Stomach smooth muscle (tissue), 2 donors: ENCODE data around the gene ARL6IP1.
A peak's percentile ranks its signal among the peaks of the same experiment; 100 is the strongest.

Experiments used
- H3K27ac ChIP-seq: one replicate; pipeline ENCODE4 v1.7.0; 2013; ENCODE audit warnings: mild to moderate bottlenecking, low read length, inconsistent platforms
- H3K27me3 ChIP-seq, 2 donors: one replicate each; pipeline ENCODE4 v1.7.0; 2013; ENCODE audit warnings: low read length in 2 of 2; ENCODE audit not compliant: insufficient read depth in 2 of 2, control insufficient read depth in 1 of 2
- H3K36me3 ChIP-seq, 2 donors: one replicate each; pipeline ENCODE4 v1.7.0; 2013; ENCODE audit warnings: low read length in 2 of 2; ENCODE audit not compliant: control insufficient read depth in 2 of 2, insufficient read depth in 2 of 2
- H3K4me1 ChIP-seq: one replicate; pipeline ENCODE4 v1.7.0; 2013; ENCODE audit warnings: low read length; ENCODE audit not compliant: control insufficient read depth, insufficient read depth
- H3K4me3 ChIP-seq, 2 donors: one replicate each; pipeline ENCODE4 v1.7.0; 2013; ENCODE audit warnings: low read length in 2 of 2
- H3K9ac ChIP-seq, 2 donors: one replicate each; pipeline ENCODE4 v1.7.0; 2013; ENCODE audit warnings: low read length in 2 of 2, mild to moderate bottlenecking in 1 of 2
- H3K9me3 ChIP-seq, 2 donors: one replicate each; pipeline ENCODE4 v1.7.0; 2013; ENCODE audit warnings: low read length in 2 of 2; ENCODE audit not compliant: control insufficient read depth in 2 of 2
- donor health status: healthy.
- donor health status: Pancreatic carcinoma.

ARL6IP1 gene

DNA sequence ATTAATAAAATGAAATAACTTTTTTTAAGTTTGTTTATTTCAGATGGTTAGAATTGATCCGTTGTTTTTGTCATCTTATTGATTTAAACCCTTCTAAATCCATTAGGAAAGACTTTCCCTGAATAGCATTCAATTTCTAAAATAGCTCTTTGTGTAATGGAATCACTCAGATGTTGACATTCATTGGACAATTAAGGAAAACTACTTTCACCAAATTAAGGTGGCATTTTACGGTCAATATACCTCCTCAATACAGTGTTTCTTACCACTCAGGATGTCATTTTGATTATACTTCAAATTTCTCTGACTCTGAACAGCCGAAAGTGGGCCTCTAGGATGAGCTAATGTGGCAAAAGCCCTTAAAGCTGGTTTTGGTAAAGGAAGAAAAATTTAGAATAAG lies 1.8 kb downstream of the ARL6IP1 start:
- no peak overlapping the region for H3K27ac ChIP-seq
- no peak overlapping the region for H3K4me3 ChIP-seq
- H3K4me1 ChIP-seq = peaks cover 14% of the 10 kb centered on the region
- no peaks in the 10 kb centered on the region for H3K9me3 ChIP-seq
- H3K9ac ChIP-seq = peak overlapping the region in 1 of 2 donors; percentile 91
- peaks cover 5 to 12% of the 10 kb centered on the region in 2 donors for H3K36me3 ChIP-seq
- H3K27me3 ChIP-seq = no peaks in the 10 kb centered on the region

DNA sequence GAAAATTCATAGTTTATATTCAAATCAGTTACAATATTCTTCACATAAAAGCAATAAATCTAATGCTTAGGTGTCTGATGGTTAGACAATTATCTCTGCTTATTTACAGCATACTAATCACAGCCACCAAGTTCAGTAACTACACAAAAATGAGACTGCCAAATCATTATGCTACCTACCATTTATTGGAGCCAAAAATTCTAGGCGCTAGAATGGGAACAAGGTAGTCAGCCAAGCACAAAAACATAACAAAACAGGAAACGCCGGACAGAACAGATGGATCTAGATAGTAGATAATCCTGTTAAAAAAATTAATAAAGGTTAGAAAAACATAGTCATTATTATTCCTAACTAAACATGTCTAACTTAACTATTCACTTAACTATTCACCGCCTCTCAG lies 3.6 kb downstream of the ARL6IP1 start:
- H3K36me3 ChIP-seq = peaks cover 19 to 25% of the 10 kb centered on the region in 2 donors
- no peak overlapping the region for H3K27ac ChIP-seq

DNA sequence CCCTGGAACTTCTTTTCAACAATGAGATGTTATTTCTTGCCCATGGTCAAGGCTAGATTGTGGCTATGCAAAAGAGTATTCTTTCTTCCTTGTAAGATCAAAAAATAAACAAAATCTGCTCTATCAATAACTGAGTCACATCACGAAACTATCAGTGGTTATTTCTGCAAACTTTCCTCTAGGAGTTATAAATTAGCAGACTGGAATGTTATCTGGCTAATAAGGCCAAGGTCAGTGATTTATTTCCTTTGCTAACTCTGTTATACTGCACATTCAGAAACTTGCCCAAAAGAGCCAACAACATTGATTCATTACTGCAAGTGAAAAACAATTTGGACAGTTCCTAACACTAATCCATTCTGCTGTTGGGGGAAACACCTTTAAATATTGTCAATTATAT lies 5.0 kb downstream of the ARL6IP1 start:
- Histone ChIP-seq H3K27me3 (no peaks in the 10 kb centered on the region), H3K4me3 (no peak overlapping the region), H3K4me1 (peaks cover 9% of the 10 kb centered on the region), H3K36me3 (peaks cover 19 to 26% of the 10 kb centered on the region in 2 donors), H3K9ac (no peak overlapping the region), H3K27ac (no peak overlapping the region), H3K9me3 (no peaks in the 10 kb centered on the region)

More for the DNA sequence above, 3.6 kb downstream of the ARL6IP1 start:
- Histone ChIP-seq H3K9me3 (no peaks in the 10 kb centered on the region), H3K9ac (no peak overlapping the region), H3K4me1 (peaks cover 14% of the 10 kb centered on the region), H3K4me3 (no peak overlapping the region), H3K27me3 (no peaks in the 10 kb centered on the region)

DNA sequence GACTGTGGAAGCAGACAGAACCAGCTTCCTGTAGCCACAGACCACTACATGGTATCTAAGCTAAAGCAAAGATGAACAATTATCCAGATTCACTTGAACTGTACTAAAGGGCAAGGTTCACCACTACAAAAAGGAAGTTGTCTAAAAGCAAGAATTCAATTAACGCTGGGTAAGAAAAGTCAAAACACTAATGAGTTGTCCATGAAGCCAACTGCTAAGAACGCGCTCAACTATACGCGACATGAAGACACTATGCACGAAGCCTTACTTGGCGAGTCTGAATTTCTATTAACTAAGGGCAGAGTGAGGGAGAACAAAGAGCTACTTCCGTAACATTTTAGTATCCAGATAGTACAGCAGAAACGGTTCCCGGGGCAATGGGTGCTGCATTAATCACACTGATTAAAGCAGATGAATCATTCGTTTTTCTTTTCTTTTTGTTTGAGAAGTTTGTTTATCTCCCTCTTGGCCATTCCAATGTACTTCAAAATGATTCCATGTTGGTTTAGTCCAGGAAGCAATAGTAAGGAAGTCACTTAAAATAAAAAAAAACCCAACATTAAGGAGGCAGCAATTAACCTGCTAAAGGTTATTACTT lies 8.4 kb downstream of the ARL6IP1 start:
- Histone ChIP-seq H3K27ac (no peak overlapping the region), H3K27me3 (no peaks in the 10 kb centered on the region), H3K9ac (no peak overlapping the region), H3K4me1 (peaks cover 13% of the 10 kb centered on the region), H3K36me3 (peaks cover 19 to 32% of the 10 kb centered on the region in 2 donors), H3K9me3 (no peaks in the 10 kb centered on the region), H3K4me3 (no peak overlapping the region)

DNA sequence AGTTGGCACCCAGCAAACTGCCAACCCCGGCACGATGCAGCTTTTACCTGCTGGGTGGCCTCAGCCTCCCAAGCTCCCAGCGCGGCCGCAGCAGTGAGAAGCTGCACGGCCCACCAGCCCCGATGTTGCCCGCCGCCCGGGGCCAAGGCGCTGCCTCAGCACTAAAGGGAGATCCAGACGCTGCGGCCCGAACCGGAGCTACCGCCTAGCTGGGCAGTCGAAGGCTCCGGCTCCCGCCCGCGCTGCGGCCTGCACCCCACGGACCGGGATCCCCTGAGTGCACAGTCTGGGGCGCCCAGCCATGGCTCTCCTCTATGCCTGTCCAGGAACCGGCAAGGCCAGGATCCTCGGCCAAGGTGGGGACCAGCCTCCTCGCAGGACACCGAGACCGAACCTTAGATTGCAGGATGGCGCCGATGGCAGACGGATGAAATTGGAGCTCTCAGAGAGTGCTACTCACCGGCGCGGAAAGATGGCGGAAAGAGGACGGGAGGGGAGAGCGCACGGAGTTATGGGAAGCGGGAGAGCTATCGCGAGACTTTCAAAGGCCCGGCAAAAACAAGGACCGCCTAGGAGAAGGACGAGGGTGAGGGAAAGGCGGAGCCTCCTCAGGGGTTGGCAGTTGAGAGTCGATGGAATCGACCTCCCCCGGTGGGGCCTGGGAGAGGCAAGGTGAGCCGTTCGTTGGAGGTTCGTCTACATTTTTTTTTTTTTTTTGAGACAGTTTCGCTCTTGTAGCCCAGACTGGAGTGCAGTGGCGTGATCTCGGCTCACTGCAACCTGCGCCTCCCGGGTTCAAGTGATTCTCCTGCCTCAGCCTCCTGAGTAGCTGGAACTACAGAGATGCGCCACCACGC lies 11.3 kb downstream of the ARL6IP1 start, which contains the start of gene RPS15A:
TSS of gene RPS15A (minus strand) at position 485 of the 857 bp plus-strand sequence. CDS start 1,221 bp downstream, outside the sequence.
- Histone ChIP-seq H3K4me1 (peaks cover 31% of the 10 kb centered on the region), H3K27ac (peak within 1 kb of the TSS; percentile 79), H3K36me3 (peaks cover 33 to 37% of the 10 kb centered on the region in 2 donors)

DNA sequence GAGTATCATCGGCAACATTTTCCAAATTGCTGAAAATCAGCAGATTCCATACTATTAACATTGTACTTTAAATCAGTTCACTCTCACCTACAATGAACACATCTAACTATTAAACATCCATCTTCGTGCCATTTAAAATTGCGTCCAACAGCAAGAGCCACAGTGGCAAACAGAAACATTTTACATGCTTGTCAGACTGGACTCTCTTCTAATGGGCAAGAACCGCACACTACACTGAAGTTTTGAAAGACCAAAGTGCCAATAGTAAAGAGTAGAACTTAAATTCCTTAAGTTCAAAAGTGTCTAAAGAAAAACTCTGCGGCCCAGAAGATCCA lies 11.9 kb downstream of the ARL6IP1 start:
- Histone ChIP-seq H3K36me3 (peaks cover 35 to 43% of the 10 kb centered on the region in 2 donors), H3K9ac (peak overlapping the region; percentile 96 to 98), H3K27ac (peak overlapping the region; percentile 79), H3K9me3 (no peaks in the 10 kb centered on the region), H3K27me3 (no peaks in the 10 kb centered on the region), H3K4me1 (peaks cover 31% of the 10 kb centered on the region), H3K4me3 (peak overlapping the region; percentile 86 to 99)

More for the DNA sequence above, 11.3 kb downstream of the ARL6IP1 start, which contains the start of gene RPS15A:
- Histone ChIP-seq H3K4me3 (peak within 1 kb of the TSS; percentile 86 to 99), H3K9ac (peak within 1 kb of the TSS; percentile 96 to 98), H3K9me3 (no peaks in the 10 kb centered on the region), H3K27me3 (no peaks in the 10 kb centered on the region)

DNA sequence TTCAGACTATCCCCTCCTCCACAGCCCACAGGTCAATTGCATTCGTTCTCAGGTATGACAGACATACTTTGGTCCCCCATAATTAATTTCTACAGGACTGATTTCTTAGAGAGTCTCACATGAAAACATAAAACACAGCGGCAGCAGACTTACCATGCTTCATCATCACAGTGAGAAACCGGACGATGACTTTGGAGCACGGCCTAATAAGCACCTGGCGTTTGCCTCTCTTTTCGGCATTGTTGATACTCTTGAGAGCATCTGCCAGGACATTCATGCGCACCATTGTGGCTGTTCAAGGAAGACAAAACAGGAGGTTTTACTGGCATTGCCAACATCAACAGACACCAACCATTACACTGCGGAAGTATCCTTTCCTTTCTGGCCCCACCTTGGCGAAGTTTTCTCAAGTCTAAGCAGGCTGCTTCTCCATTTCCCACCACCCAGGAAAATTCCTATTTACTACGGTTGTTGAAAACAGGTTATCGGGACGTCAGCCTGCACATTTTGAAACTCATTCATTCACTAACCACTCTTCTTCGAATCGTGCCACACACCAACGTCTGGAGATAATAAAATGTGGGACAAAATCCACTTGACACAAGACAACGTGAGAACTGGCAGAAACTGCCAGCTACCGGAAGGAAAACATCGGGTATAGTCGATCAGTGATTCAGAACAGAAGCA lies 12.4 kb downstream of the ARL6IP1 start:
- H3K9me3 ChIP-seq = no peaks in the 10 kb centered on the region
- H3K4me1 ChIP-seq = peaks cover 31% of the 10 kb centered on the region

DNA sequence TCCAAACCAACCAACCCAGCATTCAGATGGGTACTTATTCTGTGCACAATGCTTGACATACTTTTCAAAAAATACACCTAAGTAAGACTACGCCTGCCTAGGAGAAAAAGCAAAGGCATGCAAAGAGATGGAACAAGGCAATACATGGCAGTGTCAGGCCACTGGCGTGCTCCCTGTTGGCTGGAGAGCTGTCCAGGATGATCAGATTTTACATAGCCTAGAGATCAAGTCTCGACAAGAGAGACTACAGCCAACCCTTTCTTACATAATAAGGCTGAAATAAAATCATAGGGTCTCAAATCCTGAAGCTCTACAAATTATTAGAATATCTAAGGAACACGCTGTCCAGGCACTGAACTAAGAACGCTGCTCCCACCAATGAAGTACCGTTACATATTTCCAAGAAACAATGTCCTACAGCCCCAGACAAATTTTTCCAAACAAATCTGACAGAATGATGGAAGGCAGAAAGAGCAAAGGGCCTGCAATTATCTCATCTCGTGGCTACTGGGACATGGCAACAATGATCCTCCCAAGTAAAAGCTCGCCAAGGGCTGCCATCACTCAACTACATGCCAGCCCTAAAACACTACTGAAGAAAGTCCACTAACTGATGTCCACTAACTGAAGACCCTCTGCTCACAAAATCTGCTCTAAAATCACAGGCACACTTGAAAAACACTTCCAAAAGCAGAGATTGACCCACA lies 16.3 kb downstream of the ARL6IP1 start:
- Histone ChIP-seq H3K4me1 (peaks cover 31% of the 10 kb centered on the region), H3K36me3 (peaks cover 41 to 46% of the 10 kb centered on the region in 2 donors)

More for the DNA sequence above, 12.4 kb downstream of the ARL6IP1 start:
- Histone ChIP-seq H3K36me3 (peaks cover 37 to 40% of the 10 kb centered on the region in 2 donors), H3K27ac (peak overlapping the region; percentile 79), H3K4me3 (peak overlapping the region; percentile 86 to 99), H3K9ac (peak overlapping the region; percentile 96 to 98), H3K27me3 (no peaks in the 10 kb centered on the region)

DNA sequence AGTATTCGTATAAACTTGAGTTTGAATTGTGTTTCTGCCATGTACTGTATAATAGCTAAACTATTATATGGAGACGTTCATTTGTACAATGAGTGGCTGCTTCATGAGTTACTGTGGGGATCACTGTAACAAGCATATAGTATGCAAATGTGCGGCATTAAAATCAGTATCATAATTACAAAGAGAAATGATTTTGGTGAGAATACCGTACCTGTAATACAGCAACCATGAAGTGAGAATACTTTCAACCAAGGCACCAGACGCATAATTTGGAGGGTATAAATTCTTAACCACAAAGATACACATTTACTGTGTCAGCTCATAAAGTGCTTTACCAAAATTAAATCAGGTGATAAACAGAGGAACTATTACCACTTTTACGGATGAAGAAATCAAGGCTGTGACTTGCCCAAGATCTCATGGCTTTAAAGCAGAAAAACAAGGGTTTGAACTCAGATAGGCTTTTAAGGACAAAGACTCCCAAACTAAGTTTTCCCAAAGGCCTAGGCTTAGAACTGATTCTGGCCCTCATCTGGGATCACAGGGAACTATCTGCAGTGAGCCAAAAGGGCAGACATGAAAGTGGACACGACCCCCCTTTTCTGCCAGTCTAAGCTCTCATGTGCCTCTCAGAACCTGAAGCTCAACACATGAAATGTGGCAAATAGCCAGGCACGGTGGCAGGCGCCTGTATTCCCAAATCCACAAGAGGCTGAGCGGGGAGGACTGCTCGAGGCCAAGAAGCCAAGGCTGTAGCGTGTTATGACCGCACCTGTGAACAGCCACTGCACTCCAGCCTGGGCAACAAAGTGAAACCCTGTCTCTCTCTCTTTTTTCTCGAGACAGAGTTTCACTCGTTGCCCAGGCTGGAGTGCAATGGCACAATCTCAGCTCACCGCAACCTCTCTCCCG lies 17.7 kb downstream of the ARL6IP1 start:
- peaks cover 41 to 46% of the 10 kb centered on the region in 2 donors for H3K36me3 ChIP-seq
- no peak overlapping the region for H3K9ac ChIP-seq
- no peaks in the 10 kb centered on the region for H3K27me3 ChIP-seq
- H3K4me1 ChIP-seq = peaks cover 23% of the 10 kb centered on the region
- no peak overlapping the region for H3K4me3 ChIP-seq
- H3K27ac ChIP-seq = no peak overlapping the region
- no peaks in the 10 kb centered on the region for H3K9me3 ChIP-seq

More for the DNA sequence above, 16.3 kb downstream of the ARL6IP1 start:
- Histone ChIP-seq H3K9me3 (no peaks in the 10 kb centered on the region), H3K4me3 (no peak overlapping the region), H3K27ac (peak overlapping the region; percentile 42), H3K9ac (peak overlapping the region in 1 of 2 donors; percentile 58), H3K27me3 (no peaks in the 10 kb centered on the region)
